GM12878 (cell line): Measurements from ENCODE around the gene SYTL2.

Experiments
- POLR2AphosphoS2 ChIP-seq: IDR thresholded peaks from 2 replicates; pipeline ENCODE4 v1.6.1; 2011; ENCODE audit warnings: low read depth, mild to moderate bottlenecking, low read length, improper control_type of control experiment, moderate library complexity
- TF ChIP-seq, protein P1 (sequence below): IDR thresholded peaks from 2 replicates; pipeline ENCODE4 v1.6.1; 2012; ENCODE audit warnings: mild to moderate bottlenecking, low read depth, low read length

DNA sequence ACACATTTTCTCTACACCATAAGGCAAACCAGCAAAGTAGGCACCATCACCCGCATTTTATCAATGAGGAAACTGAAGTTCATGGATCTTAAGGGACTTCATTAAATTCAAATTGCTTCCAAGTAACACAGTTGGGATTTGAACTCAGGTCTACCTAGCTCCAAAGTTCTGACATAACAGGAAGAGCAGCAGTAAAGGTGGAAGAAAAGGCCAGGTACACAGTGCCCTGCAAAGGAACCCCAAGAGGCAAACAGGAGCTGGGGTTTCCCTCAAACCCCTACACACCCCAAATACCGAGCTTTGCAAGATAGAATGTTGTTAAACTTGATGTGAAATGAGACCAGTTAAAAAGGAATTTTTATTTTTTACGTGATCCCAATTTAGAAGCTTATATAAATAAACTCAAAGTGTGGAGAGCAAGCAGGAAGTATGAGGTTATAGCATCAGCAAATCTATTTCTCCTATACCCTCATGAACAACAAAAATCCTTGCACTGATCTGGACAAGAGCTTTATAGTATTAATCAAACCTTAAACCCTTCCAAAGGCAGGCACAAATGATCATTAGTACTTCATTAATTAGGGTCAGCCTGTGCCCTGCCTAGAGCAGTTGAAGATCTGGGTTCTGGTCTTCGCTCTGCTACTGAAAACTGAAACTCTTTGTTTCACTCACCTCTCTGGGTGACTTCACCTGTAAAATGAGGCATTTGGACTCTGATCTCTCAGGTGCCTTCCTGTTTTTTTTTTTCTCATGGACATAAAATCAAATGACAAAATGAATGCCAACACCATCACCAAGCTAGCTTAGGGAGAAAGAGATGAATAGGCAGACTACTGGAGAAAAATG, 36.5 kb downstream of the SYTL2 start:
- TF ChIP-seq POLR2AphosphoS2 = no peak
- TF ChIP-seq, protein P1, sequence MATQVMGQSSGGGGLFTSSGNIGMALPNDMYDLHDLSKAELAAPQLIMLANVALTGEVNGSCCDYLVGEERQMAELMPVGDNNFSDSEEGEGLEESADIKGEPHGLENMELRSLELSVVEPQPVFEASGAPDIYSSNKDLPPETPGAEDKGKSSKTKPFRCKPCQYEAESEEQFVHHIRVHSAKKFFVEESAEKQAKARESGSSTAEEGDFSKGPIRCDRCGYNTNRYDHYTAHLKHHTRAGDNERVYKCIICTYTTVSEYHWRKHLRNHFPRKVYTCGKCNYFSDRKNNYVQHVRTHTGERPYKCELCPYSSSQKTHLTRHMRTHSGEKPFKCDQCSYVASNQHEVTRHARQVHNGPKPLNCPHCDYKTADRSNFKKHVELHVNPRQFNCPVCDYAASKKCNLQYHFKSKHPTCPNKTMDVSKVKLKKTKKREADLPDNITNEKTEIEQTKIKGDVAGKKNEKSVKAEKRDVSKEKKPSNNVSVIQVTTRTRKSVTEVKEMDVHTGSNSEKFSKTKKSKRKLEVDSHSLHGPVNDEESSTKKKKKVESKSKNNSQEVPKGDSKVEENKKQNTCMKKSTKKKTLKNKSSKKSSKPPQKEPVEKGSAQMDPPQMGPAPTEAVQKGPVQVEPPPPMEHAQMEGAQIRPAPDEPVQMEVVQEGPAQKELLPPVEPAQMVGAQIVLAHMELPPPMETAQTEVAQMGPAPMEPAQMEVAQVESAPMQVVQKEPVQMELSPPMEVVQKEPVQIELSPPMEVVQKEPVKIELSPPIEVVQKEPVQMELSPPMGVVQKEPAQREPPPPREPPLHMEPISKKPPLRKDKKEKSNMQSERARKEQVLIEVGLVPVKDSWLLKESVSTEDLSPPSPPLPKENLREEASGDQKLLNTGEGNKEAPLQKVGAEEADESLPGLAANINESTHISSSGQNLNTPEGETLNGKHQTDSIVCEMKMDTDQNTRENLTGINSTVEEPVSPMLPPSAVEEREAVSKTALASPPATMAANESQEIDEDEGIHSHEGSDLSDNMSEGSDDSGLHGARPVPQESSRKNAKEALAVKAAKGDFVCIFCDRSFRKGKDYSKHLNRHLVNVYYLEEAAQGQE = no peak
